ENCODE results near the gene MRPL43. TPM values are rescaled to one million over a fixed set of nuclear protein-coding genes. Genes with fewer than 3 reads are reported as not detected.

The MRPL43 gene
- total RNA-seq, 2 experiments from 2014 or later: 53.8 to 56.2 TPM

DNA sequence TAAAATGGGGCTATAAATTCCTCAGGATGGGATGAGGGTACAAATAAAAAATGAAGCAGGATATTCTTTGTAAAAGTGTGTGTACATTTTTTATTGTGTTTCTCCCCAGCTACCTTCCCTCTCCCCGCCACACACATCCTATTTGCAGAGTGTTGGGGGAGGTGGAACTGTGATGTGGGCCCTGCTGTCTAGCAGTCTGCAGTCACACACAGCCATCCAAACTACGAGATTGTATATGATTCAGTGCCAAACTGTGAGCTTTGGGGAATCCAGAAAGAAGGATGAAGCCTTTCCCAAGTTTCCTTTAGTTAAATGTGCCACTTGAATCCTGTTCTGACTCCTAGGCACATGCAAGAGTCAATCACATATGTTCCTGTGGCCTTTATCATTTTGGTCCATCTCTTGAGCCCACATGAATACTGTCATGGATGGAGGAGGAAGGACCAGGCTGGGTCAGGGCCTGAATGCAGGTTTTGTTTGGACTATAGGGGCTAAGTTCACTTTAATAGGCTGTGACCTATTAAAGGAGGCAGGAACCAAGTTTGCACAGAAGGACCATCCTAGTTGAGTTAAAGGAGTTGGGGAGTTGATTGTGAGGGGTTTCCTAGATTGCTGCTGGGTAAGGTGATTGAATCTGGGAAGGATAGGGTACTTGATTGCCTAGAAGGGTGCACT is 19.1 kb downstream of the MRPL43 start:
- H3K36me3 ChIP-seq (ENCODE audit: insufficient read depth, low read length): peaks cover 16% of the 10 kb centered on the region; the same call in 1 of the 2 replicates
- H3K27ac ChIP-seq (ENCODE audit: low read depth, low read length, poor library complexity, severe bottlenecking): no peak overlapping the region
- POLR2A ChIA-PET: interaction anchor here (0.6 to 1.7 kb wide), 2 partner anchors 19 to 970 kb away, joined by 5 read pairs; partner anchors contain the start of genes MRPL43 and TWNK
- no peaks in the 10 kb centered on the region for H3K9me2 ChIP-seq (ENCODE audit: insufficient read depth, low read length)
- H3K4me2 ChIP-seq (ENCODE audit: low read length): 0 out of 2 replicates have a peak overlapping the region, but pooled peaks have one; percentile 67
- H3K4me1 ChIP-seq (ENCODE audit: insufficient read depth, low read length, poor library complexity, severe bottlenecking): peaks cover 15% of the 10 kb centered on the region
- H3K79me2 ChIP-seq (ENCODE audit: insufficient read depth, low read depth, low read length): no peaks in the 10 kb centered on the region
- H3K4me3 ChIP-seq (ENCODE audit: low read depth, low read length, poor library complexity, severe bottlenecking): no peak overlapping the region
- intact Hi-C loops (cut with micrococcal nuclease; ENCODE audit: unreplicated experiment): loop anchor here (2.0 kb wide), 1 partner anchor 47 kb away; no protein-coding TSS in a partner anchor
- no peaks in the 10 kb centered on the region for H3K9me3 ChIP-seq (ENCODE audit: low read length)
- no peak for TF ChIP-seq EZH2phosphoT487 (IDR thresholded peaks at IDR 0.05; ENCODE audit: borderline replicate concordance, low read depth, low read length)
- TF ChIP-seq, protein P1, sequence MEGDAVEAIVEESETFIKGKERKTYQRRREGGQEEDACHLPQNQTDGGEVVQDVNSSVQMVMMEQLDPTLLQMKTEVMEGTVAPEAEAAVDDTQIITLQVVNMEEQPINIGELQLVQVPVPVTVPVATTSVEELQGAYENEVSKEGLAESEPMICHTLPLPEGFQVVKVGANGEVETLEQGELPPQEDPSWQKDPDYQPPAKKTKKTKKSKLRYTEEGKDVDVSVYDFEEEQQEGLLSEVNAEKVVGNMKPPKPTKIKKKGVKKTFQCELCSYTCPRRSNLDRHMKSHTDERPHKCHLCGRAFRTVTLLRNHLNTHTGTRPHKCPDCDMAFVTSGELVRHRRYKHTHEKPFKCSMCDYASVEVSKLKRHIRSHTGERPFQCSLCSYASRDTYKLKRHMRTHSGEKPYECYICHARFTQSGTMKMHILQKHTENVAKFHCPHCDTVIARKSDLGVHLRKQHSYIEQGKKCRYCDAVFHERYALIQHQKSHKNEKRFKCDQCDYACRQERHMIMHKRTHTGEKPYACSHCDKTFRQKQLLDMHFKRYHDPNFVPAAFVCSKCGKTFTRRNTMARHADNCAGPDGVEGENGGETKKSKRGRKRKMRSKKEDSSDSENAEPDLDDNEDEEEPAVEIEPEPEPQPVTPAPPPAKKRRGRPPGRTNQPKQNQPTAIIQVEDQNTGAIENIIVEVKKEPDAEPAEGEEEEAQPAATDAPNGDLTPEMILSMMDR (conservative IDR thresholded peaks at IDR 0.05; ENCODE audit: low read length): no peak
- no TSS peak for BruUV-seq (replicated peaks)
- DNase-seq (ENCODE audit: low spot score): no peak
- CTCF ChIA-PET (ENCODE audit: unreplicated experiment): interaction anchor here (0.6 to 1.2 kb wide), 2 partner anchors 32 to 46 kb away, joined by 3 to 5 read pairs; no protein-coding TSS in a partner anchor
- H4K20me1 ChIP-seq (ENCODE audit: insufficient read depth, low read length): no peaks in the 10 kb centered on the region
- H2AFZ ChIP-seq (ENCODE audit: low read length): peak overlapping the region; percentile 8; the same call in 1 of the 2 replicates

DNA sequence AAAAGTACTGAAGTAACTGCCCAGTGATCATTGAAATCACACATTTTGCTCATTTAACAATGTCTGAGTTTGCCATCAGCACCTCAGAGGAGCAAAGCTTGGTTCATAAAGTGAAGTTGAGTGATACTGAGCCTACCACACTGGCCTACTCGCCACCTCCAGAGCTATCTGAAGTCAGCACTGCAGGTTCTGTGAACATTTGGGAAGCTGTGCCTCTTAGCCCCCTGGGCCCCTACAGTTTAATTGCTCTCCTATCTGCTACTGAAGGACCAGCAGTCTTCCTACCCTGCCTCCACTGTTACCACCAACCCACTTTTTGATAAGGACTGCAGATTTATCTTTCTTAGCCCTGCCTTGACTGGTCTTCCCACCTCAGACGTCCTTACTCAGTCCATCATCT is 20.0 kb downstream of the MRPL43 start:
- CTCF ChIA-PET (ENCODE audit: unreplicated experiment): interaction anchor here (0.6 kb wide), 1 partner anchor 806 kb away, joined by 10 read pairs; no protein-coding TSS in a partner anchor
- BruUV-seq (replicated peaks): no TSS peak
- Histone ChIP-seq H3K36me3 (ENCODE audit: insufficient read depth, low read length) (peaks cover 25% of the 10 kb centered on the region), H3K9me3 (ENCODE audit: low read length) (no peaks in the 10 kb centered on the region), H4K20me1 (ENCODE audit: insufficient read depth, low read length) (no peaks in the 10 kb centered on the region), H3K4me3 (ENCODE audit: low read depth, low read length, poor library complexity, severe bottlenecking) (no peak overlapping the region), H3K4me1 (ENCODE audit: insufficient read depth, low read length, poor library complexity, severe bottlenecking) (peaks cover 23% of the 10 kb centered on the region), H3K9me2 (ENCODE audit: insufficient read depth, low read length) (no peaks in the 10 kb centered on the region), H3K4me2 (ENCODE audit: low read length) (no peak overlapping the region), H3K79me2 (ENCODE audit: insufficient read depth, low read depth, low read length) (no peaks in the 10 kb centered on the region), H2AFZ (ENCODE audit: low read length) (no peak overlapping the region), H3K27ac (ENCODE audit: low read depth, low read length, poor library complexity, severe bottlenecking) (no peak overlapping the region)
- no peak for TF ChIP-seq EZH2phosphoT487 (IDR thresholded peaks at IDR 0.05; ENCODE audit: borderline replicate concordance, low read depth, low read length)
- TF ChIP-seq, protein P1 (conservative IDR thresholded peaks at IDR 0.05; ENCODE audit: low read length): no peak
- intact Hi-C loops (cut with micrococcal nuclease; ENCODE audit: unreplicated experiment): no loop called here
- POLR2A ChIA-PET: interaction anchor here (0.6 to 1.7 kb wide), 2 partner anchors 20 to 44 kb away, joined by 3 to 5 read pairs; partner anchors contain the start of genes MRPL43 and TWNK
- DNase-seq (ENCODE audit: low spot score): no peak

DNA sequence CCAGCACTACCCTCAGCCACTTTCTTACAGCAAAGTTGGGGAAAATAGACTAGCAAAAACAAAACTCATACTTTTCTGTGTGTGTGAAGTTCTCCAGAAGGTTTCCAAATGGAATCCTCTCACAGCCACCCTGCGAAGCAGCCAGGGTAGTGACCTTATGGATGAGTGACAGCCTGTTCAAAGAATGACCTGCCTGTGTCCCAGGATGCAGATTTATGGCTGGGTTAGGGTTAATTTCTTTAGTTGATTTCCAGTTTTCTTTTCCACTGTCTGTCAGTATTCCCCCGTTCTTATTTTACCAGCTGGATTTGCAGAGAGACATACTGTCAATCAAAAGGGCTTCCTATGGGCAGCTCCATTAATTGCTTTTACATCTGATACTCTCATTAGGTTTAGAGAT is 20.4 kb downstream of the MRPL43 start:
- Histone ChIP-seq H3K9me3 (ENCODE audit: low read length) (no peaks in the 10 kb centered on the region), H3K4me3 (ENCODE audit: low read depth, low read length, poor library complexity, severe bottlenecking) (no peak overlapping the region), H3K27ac (ENCODE audit: low read depth, low read length, poor library complexity, severe bottlenecking) (no peak overlapping the region), H2AFZ (ENCODE audit: low read length) (no peak overlapping the region), H4K20me1 (ENCODE audit: insufficient read depth, low read length) (no peaks in the 10 kb centered on the region), H3K9me2 (ENCODE audit: insufficient read depth, low read length) (no peaks in the 10 kb centered on the region), H3K79me2 (ENCODE audit: insufficient read depth, low read depth, low read length) (no peaks in the 10 kb centered on the region), H3K36me3 (ENCODE audit: insufficient read depth, low read length) (peaks cover 30% of the 10 kb centered on the region), H3K4me2 (ENCODE audit: low read length) (no peak overlapping the region), H3K4me1 (ENCODE audit: insufficient read depth, low read length, poor library complexity, severe bottlenecking) (peaks cover 24% of the 10 kb centered on the region)
- TF ChIP-seq, protein P1 (conservative IDR thresholded peaks at IDR 0.05; ENCODE audit: low read length): no peak
- TF ChIP-seq EZH2phosphoT487 (IDR thresholded peaks at IDR 0.05; ENCODE audit: borderline replicate concordance, low read depth, low read length): no peak
- CTCF ChIA-PET (ENCODE audit: unreplicated experiment): no interaction called here
- intact Hi-C loops (cut with micrococcal nuclease; ENCODE audit: unreplicated experiment): no loop called here
- no TSS peak for BruUV-seq (replicated peaks)
- POLR2A ChIA-PET: interaction anchor here (0.6 to 1.7 kb wide), 3 partner anchors 20 to 45 kb away, joined by 3 to 5 read pairs (median 3); partner anchors contain the start of genes MRPL43 and TWNK
- DNase-seq (ENCODE audit: low spot score): no peak

Measured in OCI-LY7 (cell line).